HepG2 (cell line): ENCODE data around the gene RNF40.

Source experiments
- ADNP ChIP-seq: sonication (generic); formaldehyde crosslinking; IDR thresholded peaks from 2 replicates; pipeline ENCODE4 v1.4.0; 2020; ENCODE audit warnings: missing genetic modification reagents
- DBP ChIP-seq: sonication (generic); formaldehyde crosslinking; IDR thresholded peaks from 2 replicates; pipeline ENCODE4 v1.4.0; 2020; ENCODE audit warnings: missing genetic modification reagents; ENCODE audit errors: not compliant biosample characterization
- ESRRA ChIP-seq: sonication (generic); formaldehyde crosslinking; IDR thresholded peaks from 2 replicates; pipeline ENCODE4 v1.5.1; 2020; ENCODE audit warnings: mild to moderate bottlenecking, low read depth, missing genetic modification reagents
- EZH2 ChIP-seq: conservative IDR thresholded peaks from 2 replicates; pipeline ENCODE4 v1.6.1; 2012; ENCODE audit warnings: mild to moderate bottlenecking, low read depth, low read length, moderate library complexity
- PHF21A ChIP-seq: sonication (generic); formaldehyde crosslinking; IDR thresholded peaks from 2 replicates; pipeline ENCODE4 v1.5.0; 2020; ENCODE audit warnings: mild to moderate bottlenecking, missing genetic modification reagents
- POLR2A ChIP-seq, 2 experiments: IDR thresholded peaks; 2 replicates each; pipeline ENCODE4 v1.6.1; 2011; ENCODE audit warnings: low read depth in 2 of 2, low read length in 2 of 2, mild to moderate bottlenecking in 1 of 2, moderate library complexity in 1 of 2; ENCODE audit not compliant: insufficient read depth in 1 of 2
- SP2 ChIP-seq: sonication (generic); formaldehyde crosslinking; IDR thresholded peaks from 2 replicates; pipeline ENCODE4 v1.5.1; 2020; ENCODE audit warnings: mild to moderate bottlenecking, missing genetic modification reagents
- TCF7L2 ChIP-seq: IDR thresholded peaks from 2 replicates; pipeline ENCODE4 v1.6.1; 2011; ENCODE audit warnings: mild to moderate bottlenecking, low read depth, low read length, moderate library complexity
- ZNF687 ChIP-seq: sonication (generic); formaldehyde crosslinking; IDR thresholded peaks from 2 replicates; pipeline ENCODE4 v1.5.1; 2020; ENCODE audit warnings: mild to moderate bottlenecking, missing genetic modification reagents, moderate library complexity

- TF ChIP-seq SP2 (CRISPR knock-in tag) (no peak), DBP (CRISPR knock-in tag) (no peak), TCF7L2 (no peak), PHF21A (CRISPR knock-in tag) (no peak), ZNF687 (no peak), ESRRA (CRISPR knock-in tag) (no peak), EZH2 (no peak), POLR2A (IDR thresholded peaks at IDR 0.05; ENCODE audit: insufficient read depth in 1 of 2, low read depth in 2 of 2, low read length in 2 of 2) (no peak), ADNP (CRISPR knock-in tag) (no peak)
These were observed 13.3 kb upstream of the RNF40 start for GRCh38 chr16:30748634-30749445.
